ENCODE results near the gene KIF18B.

Gene KIF18B

GRCh38 chr17:44903012-44903685, 44.4 kb downstream of the KIF18B start:
- no peak for DNase-seq

GRCh38 chr17:44902135-44902760, 45.3 kb downstream of the KIF18B start:
- DNase-seq: no peak

GRCh38 chr17:44901411-44901921, 46.1 kb downstream of the KIF18B start:
- DNase-seq: no peak

- DNase-seq: no peak
Observed at GRCh38 chr17:44900894-44901293, 46.7 kb downstream of the KIF18B start.

GRCh38 chr17:44899074-44899782, 48.3 kb downstream of the KIF18B start, which contains the start of gene EFTUD2:
Gene EFTUD2, minus strand, starts transcription at chr17:44899445. Its CDS starts 4,924 bp downstream, at chr17:44894521.
- DNase-seq: peak; percentile 95

GRCh38 chr17:44898768-44899073, 48.9 kb downstream of the KIF18B start:
- no peak for DNase-seq

GRCh38 chr17:44894642-44895041, 52.9 kb downstream of the KIF18B start:
- no peak for DNase-seq

- DNase-seq: no peak
Observed at GRCh38 chr17:44892250-44892649, 55.3 kb downstream of the KIF18B start.

- DNase-seq: no peak
Observed at GRCh38 chr17:44889003-44889402, 58.6 kb downstream of the KIF18B start.

GRCh38 chr17:44887971-44888954, 59.3 kb downstream of the KIF18B start:
- no peak for DNase-seq

GRCh38 chr17:44887016-44887415, 60.6 kb downstream of the KIF18B start:
- DNase-seq: no peak

GRCh38 chr17:44884941-44885340, 62.6 kb downstream of the KIF18B start:
- DNase-seq: no peak

- DNase-seq: no peak
Observed at GRCh38 chr17:44881145-44881544, 66.4 kb downstream of the KIF18B start.

- DNase-seq: no peak
Observed at GRCh38 chr17:44880062-44880461, 67.5 kb downstream of the KIF18B start.

GRCh38 chr17:44879376-44879775, 68.2 kb downstream of the KIF18B start:
- no peak for DNase-seq

GRCh38 chr17:44878627-44879221, 68.8 kb downstream of the KIF18B start:
- DNase-seq: no peak

- DNase-seq: no peak
Observed at GRCh38 chr17:44877121-44877520, 70.5 kb downstream of the KIF18B start.

- DNase-seq: no peak
Observed at GRCh38 chr17:44875761-44876160, 71.8 kb downstream of the KIF18B start.

Measured in GOT3 (cell line).